GM23338 (cell line): ENCODE results near the gene EEF1AKMT2. TPM values are rescaled to one million over a fixed set of nuclear protein-coding genes. Genes with fewer than 3 reads are reported as not detected.

ENCODE experiments used
- ATAC-seq: fragments of 200-7000 bp; cut with Tn5 transposase; 3 replicates; pipeline ENCODE4 v1.9.1; 2020
- DNase-seq: peaks from one replicate; pipeline ENCODE4 v3.0.0-alpha.2; 2015; ENCODE audit warnings: low spot score
- H2AFZ ChIP-seq: fragments of 200-600 bp; sonication (generic); 2 replicates; pipeline ENCODE4 v1.8.0; 2016; ENCODE audit warnings: antibody characterized with exemption, mild to moderate bottlenecking, moderate library complexity
- H3F3A ChIP-seq: fragments of 200-600 bp; sonication (generic); replicated peaks from 2 replicates; pipeline ENCODE4 v1.8.0; 2017; ENCODE audit warnings: antibody characterized with exemption, mixed run types, low read depth
- H3K27ac ChIP-seq: fragments of 200-600 bp; sonication (generic); 2 replicates; pipeline ENCODE4 v1.6.1; 2016; ENCODE audit warnings: low read depth
- H3K27me3 ChIP-seq: fragments of 200-600 bp; sonication (generic); 2 replicates; pipeline ENCODE4 v1.8.0; 2016; ENCODE audit warnings: mild to moderate bottlenecking, mixed run types, moderate library complexity; ENCODE audit not compliant: insufficient read depth
- H3K36me3 ChIP-seq: fragments of 200-600 bp; sonication (generic); 2 replicates; pipeline ENCODE4 v1.8.0; 2016; ENCODE audit warnings: mild to moderate bottlenecking; ENCODE audit not compliant: insufficient read depth
- H3K4me1 ChIP-seq: fragments of 200-600 bp; sonication (generic); 2 replicates; pipeline ENCODE4 v1.8.0; 2016; ENCODE audit warnings: mild to moderate bottlenecking, moderate library complexity; ENCODE audit not compliant: insufficient read depth
- H3K4me2 ChIP-seq: fragments of 200-600 bp; sonication (generic); 2 replicates; pipeline ENCODE4 v1.7.1; 2017; ENCODE audit warnings: mixed run types
- H3K4me3 ChIP-seq: fragments of 200-600 bp; sonication (generic); 2 replicates; pipeline ENCODE4 v1.6.1; 2016; ENCODE audit warnings: mixed run types
- H3K79me2 ChIP-seq: fragments of 200-600 bp; sonication (generic); replicated peaks from 2 replicates; pipeline ENCODE4 v1.8.0; 2017; ENCODE audit warnings: mild to moderate bottlenecking; ENCODE audit not compliant: insufficient read depth
- H3K9me2 ChIP-seq: fragments of 200-600 bp; sonication (generic); 2 replicates; pipeline ENCODE4 v1.8.0; 2017; ENCODE audit not compliant: insufficient read depth
- H4K20me1 ChIP-seq: fragments of 200-600 bp; sonication (generic); replicated peaks from 2 replicates; pipeline ENCODE4 v1.8.0; 2017; ENCODE audit warnings: mild to moderate bottlenecking; ENCODE audit not compliant: insufficient read depth
- H3K27ac Mint-ChIP-seq: 2 replicates; pipeline ENCODE4 v1.8.0; 2020; ENCODE audit warnings: inconsistent platforms, mild to moderate bottlenecking, moderate library complexity, mixed read lengths
- H3K27me3 Mint-ChIP-seq: 3 replicates; pipeline ENCODE4 v1.8.0; 2022; ENCODE audit warnings: low read depth, mild to moderate bottlenecking, moderate library complexity, mixed read lengths, inconsistent platforms; ENCODE audit not compliant: insufficient read depth, poor library complexity
- H3K36me3 Mint-ChIP-seq: 3 replicates; pipeline ENCODE4 v1.8.0; 2021; ENCODE audit warnings: low read depth, mild to moderate bottlenecking, inconsistent platforms, moderate library complexity, mixed read lengths
- H3K4me1 Mint-ChIP-seq: 3 replicates; pipeline ENCODE4 v1.8.0; 2020; ENCODE audit warnings: mild to moderate bottlenecking, inconsistent platforms, mixed read lengths
- H3K4me3 Mint-ChIP-seq: 3 replicates; pipeline ENCODE4 v1.8.0; 2021; ENCODE audit warnings: moderate library complexity, mild to moderate bottlenecking, inconsistent platforms, mixed read lengths
- H3K9me3 Mint-ChIP-seq: 3 replicates; pipeline ENCODE4 v1.8.0; 2020; ENCODE audit warnings: moderate library complexity, mild to moderate bottlenecking, inconsistent platforms, mixed read lengths
- CREB1 ChIP-seq: fragments of 250-450 bp; sonication (Bioruptor Pico); IDR thresholded peaks from 2 replicates; pipeline ENCODE4 v1.5.0; 2020; ENCODE audit warnings: low read depth, mild to moderate bottlenecking, moderate library complexity
- CTCF ChIP-seq, 2 experiments: fragments of 200-600 bp in 1 of 2; sonication (generic) in 1 of 2; conservative IDR thresholded peaks; 2 replicates each; pipeline versions ENCODE4 v1.5.1 to v1.6.1; 2016 to 2017; ENCODE audit warnings: antibody characterized with exemption in 2 of 2, low read depth in 2 of 2, mild to moderate bottlenecking in 2 of 2, moderate library complexity in 1 of 2
- ETS1 ChIP-seq: IDR thresholded peaks from 2 replicates; pipeline ENCODE4 v1.6.1; 2016; ENCODE audit warnings: antibody characterized with exemption
- EZH2 ChIP-seq: fragments of 200-600 bp; sonication (generic); IDR thresholded peaks from one replicate; pipeline ENCODE4 v1.8.0; 2017; ENCODE audit warnings: antibody characterized with exemption, mild to moderate bottlenecking, low read depth; ENCODE audit not compliant: unreplicated experiment
- EZH2phosphoT487 ChIP-seq: fragments of 200-600 bp; sonication (generic); IDR thresholded peaks from one replicate; pipeline ENCODE4 v1.8.1; 2018; ENCODE audit warnings: antibody characterized with exemption; ENCODE audit not compliant: unreplicated experiment
- JUNB ChIP-seq: IDR thresholded peaks from one replicate; pipeline ENCODE4 v1.6.1; 2016; ENCODE audit warnings: antibody characterized with exemption; ENCODE audit not compliant: unreplicated experiment
- NANOG ChIP-seq: IDR thresholded peaks from 2 replicates; pipeline ENCODE4 v1.6.1; 2016; ENCODE audit warnings: antibody characterized with exemption, borderline replicate concordance
- POLR2AphosphoS5 ChIP-seq: IDR thresholded peaks from 2 replicates; pipeline ENCODE4 v1.6.1; 2016; ENCODE audit warnings: antibody characterized with exemption, low read depth
- REST ChIP-seq: IDR thresholded peaks from one replicate; pipeline ENCODE4 v1.6.1; 2018; ENCODE audit warnings: antibody characterized with exemption; ENCODE audit not compliant: unreplicated experiment
- STAT1 ChIP-seq: IDR thresholded peaks from one replicate; pipeline ENCODE4 v1.6.1; 2016; ENCODE audit warnings: antibody characterized with exemption; ENCODE audit not compliant: unreplicated experiment
- ZNF114 ChIP-seq: fragments of 250-450 bp; sonication (Bioruptor Pico); IDR thresholded peaks from 2 replicates; pipeline ENCODE4 v1.5.0; 2020; ENCODE audit warnings: mild to moderate bottlenecking, moderate library complexity
- ZNF331 ChIP-seq: fragments of 250-450 bp; sonication (Bioruptor Pico); IDR thresholded peaks from 2 replicates; pipeline ENCODE4 v1.5.0; 2020; ENCODE audit warnings: low read depth, mild to moderate bottlenecking, moderate library complexity
- ZNF462 ChIP-seq: fragments of 250-450 bp; sonication (Bioruptor Pico); IDR thresholded peaks from 2 replicates; pipeline ENCODE4 v1.5.0; 2020; ENCODE audit warnings: mild to moderate bottlenecking, moderate library complexity
- polyA plus RNA-seq: library from polyadenylated mRNA; unstranded; fragments of >200 nt; fragmentation: Nextera tagmentation; extraction: Ambion mirVana; gene quantifications from 2 replicates; pipeline ENCODE4 v1.2.1, GENCODE V29; 2016
- total RNA-seq: library from RNA; depleted of rRNA; stranded (reverse); fragments of >200 nt; shearing (Covaris generic); gene quantifications from 2 replicates; pipeline ENCODE4 v1.2.3, GENCODE V29; 2014

The EEF1AKMT2 gene
- total and polyA plus RNA-seq, 2 experiments from 2014 or later, result 35.0 to 38.0 TPM

- TF ChIP-seq ZNF462 (CRISPR knock-in tag) (no peak), EZH2 (no peak), EZH2phosphoT487 (no peak), ZNF331 (CRISPR knock-in tag) (no peak)
Measured at GRCh38 chr10:124732931-124733570, 58.6 kb downstream of the EEF1AKMT2 start (continued).

GRCh38 chr10:124731551-124731950 is 60.1 kb downstream of the EEF1AKMT2 start:
- no peaks in the 10 kb centered on the region for H3K9me2 ChIP-seq
- DNase-seq (no peak), ATAC-seq (no peak)
- H3K27me3 ChIP-seq, result no peaks in the 10 kb centered on the region
- Mint-ChIP-seq H3K4me1 (peaks cover 25% of the 10 kb centered on the region), H3K27me3 (peaks cover 4% of the 10 kb centered on the region), H3K4me3 (no peak overlapping the region), H3K36me3 (peaks cover 4% of the 10 kb centered on the region; the same call in 1 of the 3 replicates), H3K9me3 (no peaks in the 10 kb centered on the region), H3K27ac (no peak overlapping the region; the same call in 1 of the 2 replicates)
- no peak overlapping the region for H3K4me2 ChIP-seq
- H3K79me2 ChIP-seq, result 0 out of 2 replicates have a peak, but pooled peaks cover 7% of the 10 kb centered on the region
- peaks cover 5% of the 10 kb centered on the region for H3K4me1 ChIP-seq
- H2AFZ ChIP-seq, result no peak overlapping the region
- no peak overlapping the region for H3K27ac ChIP-seq
- no peak overlapping the region for H3K4me3 ChIP-seq
- H3F3A ChIP-seq, result no peaks in the 10 kb centered on the region
- peaks cover 15% of the 10 kb centered on the region; the same call in 1 of the 2 replicates for H4K20me1 ChIP-seq
- no peaks in the 10 kb centered on the region; the same call in 1 of the 2 replicates for H3K36me3 ChIP-seq
- no peak for TF ChIP-seq REST
- no peak for TF ChIP-seq CREB1 (CRISPR knock-in tag)
- TF ChIP-seq STAT1, result no peak
- TF ChIP-seq NANOG, result no peak
- no peak for TF ChIP-seq POLR2AphosphoS5
- no peak for TF ChIP-seq CTCF (conservative IDR thresholded peaks at IDR 0.05; ENCODE audit: low read depth in 2 of 2)
- TF ChIP-seq ZNF114 (CRISPR knock-in tag), result no peak
- TF ChIP-seq JUNB, result no peak
- no peak for TF ChIP-seq ETS1
- TF ChIP-seq EZH2, result no peak
